ENCODE results near the gene FAM162A. TPM values are rescaled to one million over a fixed set of nuclear protein-coding genes. Genes with fewer than 3 reads are reported as not detected.

FAM162A gene
- total and polyA plus RNA-seq, 9 of the 15 experiments (the other 6 are each of a cell fraction or from before 2014, with no cell fraction given): 37.5 to 211 (median 101) TPM

DNA sequence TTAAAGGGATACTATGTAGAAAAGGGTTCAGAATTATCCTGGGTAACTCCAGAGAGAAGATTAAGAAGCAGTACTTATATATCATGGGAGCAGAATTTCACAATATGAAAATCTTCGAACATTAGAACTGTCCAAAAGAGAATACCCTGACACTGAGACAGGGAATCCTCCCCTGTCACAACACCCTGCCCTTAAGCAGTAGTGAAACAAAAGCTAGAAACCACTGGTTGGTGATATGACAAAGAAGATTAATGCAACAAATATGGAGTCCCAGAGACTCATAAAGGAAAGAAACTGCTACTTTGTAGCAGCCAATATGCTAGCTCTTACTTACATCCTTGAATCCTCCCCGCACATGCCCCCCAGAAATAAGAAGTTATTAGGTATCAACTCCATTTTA lies 19.5 kb upstream of the FAM162A start (continued):
- TF ChIP-seq ZNF518B (CRISPR knock-in tag; IDR thresholded peaks at IDR 0.05) (no peak), TEAD1 (CRISPR knock-in tag; IDR thresholded peaks at IDR 0.05) (no peak)

GRCh38 chr3:122365073-122365472 lies 18.9 kb upstream of the FAM162A start:
- FAIRE-seq: no peak

More at GRCh38 chr3:122365073-122365472, 18.9 kb upstream of the FAM162A start:
- Histone ChIP-seq H3K9ac (ENCODE audit: insufficient read depth in 1 of 2, low read depth in 2 of 2, low read length in 2 of 2) (no peak overlapping the region), H3K27ac (ENCODE audit: extremely low read depth, low read depth, low read length) (no peak overlapping the region), H3K4me2 (ENCODE audit: insufficient read depth, low read length) (no peak overlapping the region), H3K79me2 (ENCODE audit: control insufficient read depth, insufficient read depth, low read length) (no peaks in the 10 kb centered on the region), H3K36me3 (ENCODE audit: control insufficient read depth, insufficient read depth, low read length) (peaks cover 80% of the 10 kb centered on the region), H2AFZ (ENCODE audit: low read depth, low read length) (no peak overlapping the region), H3K27me3 (ENCODE audit: control insufficient read depth in 2 of 2, insufficient read depth in 2 of 2, low read length in 2 of 2) (no peaks in the 10 kb centered on the region), H4K20me1 (replicated peaks; ENCODE audit: control insufficient read depth, insufficient read depth, low read length) (no peaks in the 10 kb centered on the region), H3K4me3 (no peak overlapping the region), H3K9me1 (ENCODE audit: control insufficient read depth, insufficient read depth, low read length) (no peaks in the 10 kb centered on the region), H3K9me3 (replicated peaks; ENCODE audit: control insufficient read depth, insufficient read depth, low read depth, low read length) (no peaks in the 10 kb centered on the region), H3K4me1 (replicated peaks in 1 of 2; ENCODE audit: control insufficient read depth in 2 of 2, insufficient read depth in 2 of 2, low read length in 2 of 2) (no peaks in the 10 kb centered on the region; a peak in 2 of 5 replicates)
- in situ Hi-C loops (cut with MboI) (no loop called here), intact Hi-C loops (cut with micrococcal nuclease) (no loop called here)
- WGBS (ENCODE audit: insufficient coverage, low coverage, missing lambda C conversion rate): 85% methylated on average over 1 of the region's 1 CpG
- BruUV-seq (replicated peaks): no TSS peak
- ATAC-seq: no peak
- CTCF ChIA-PET (ENCODE audit: low intra/inter-chr PET ratio): no interaction called here
- DNase-seq (ENCODE audit: extremely low read depth in 1 of 4, low spot score in 3 of 4): no peak
- POLR2A ChIA-PET: no interaction called here
- TF ChIP-seq MEF2A (IDR thresholded peaks at IDR 0.05; ENCODE audit: control insufficient read depth, low read depth, low read length): no peak
- TF ChIP-seq, protein P1, sequence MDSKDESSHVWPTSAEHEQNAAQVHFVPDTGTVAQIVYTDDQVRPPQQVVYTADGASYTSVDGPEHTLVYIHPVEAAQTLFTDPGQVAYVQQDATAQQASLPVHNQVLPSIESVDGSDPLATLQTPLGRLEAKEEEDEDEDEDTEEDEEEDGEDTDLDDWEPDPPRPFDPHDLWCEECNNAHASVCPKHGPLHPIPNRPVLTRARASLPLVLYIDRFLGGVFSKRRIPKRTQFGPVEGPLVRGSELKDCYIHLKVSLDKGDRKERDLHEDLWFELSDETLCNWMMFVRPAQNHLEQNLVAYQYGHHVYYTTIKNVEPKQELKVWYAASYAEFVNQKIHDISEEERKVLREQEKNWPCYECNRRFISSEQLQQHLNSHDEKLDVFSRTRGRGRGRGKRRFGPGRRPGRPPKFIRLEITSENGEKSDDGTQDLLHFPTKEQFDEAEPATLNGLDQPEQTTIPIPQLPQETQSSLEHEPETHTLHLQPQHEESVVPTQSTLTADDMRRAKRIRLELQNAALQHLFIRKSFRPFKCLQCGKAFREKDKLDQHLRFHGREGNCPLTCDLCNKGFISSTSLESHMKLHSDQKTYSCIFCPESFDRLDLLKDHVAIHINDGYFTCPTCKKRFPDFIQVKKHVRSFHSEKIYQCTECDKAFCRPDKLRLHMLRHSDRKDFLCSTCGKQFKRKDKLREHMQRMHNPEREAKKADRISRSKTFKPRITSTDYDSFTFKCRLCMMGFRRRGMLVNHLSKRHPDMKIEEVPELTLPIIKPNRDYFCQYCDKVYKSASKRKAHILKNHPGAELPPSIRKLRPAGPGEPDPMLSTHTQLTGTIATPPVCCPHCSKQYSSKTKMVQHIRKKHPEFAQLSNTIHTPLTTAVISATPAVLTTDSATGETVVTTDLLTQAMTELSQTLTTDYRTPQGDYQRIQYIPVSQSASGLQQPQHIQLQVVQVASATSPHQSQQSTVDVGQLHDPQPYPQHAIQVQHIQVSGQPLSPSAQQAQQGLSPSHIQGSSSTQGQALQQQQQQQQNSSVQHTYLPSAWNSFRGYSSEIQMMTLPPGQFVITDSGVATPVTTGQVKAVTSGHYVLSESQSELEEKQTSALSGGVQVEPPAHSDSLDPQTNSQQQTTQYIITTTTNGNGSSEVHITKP (IDR thresholded peaks at IDR 0.05; ENCODE audit: partially characterized antibody): peak; percentile 45

Measured in K562 (cell line).